ENCODE measurements around the gene CHCHD4. TPM values are rescaled to one million over a fixed set of nuclear protein-coding genes. Genes with fewer than 3 reads are reported as not detected.

CHCHD4 gene
- total and polyA plus RNA-seq, 4 donors = 8.8 to 14.0 (median 9.0) TPM

GRCh38 chr3:14147066-14147435 lies 22.4 kb upstream of the CHCHD4 start:
- Histone ChIP-seq H3K9ac (ENCODE audit: insufficient read depth in 1 of 2, low read length in 2 of 2) (no peak overlapping the region), H3K4me3 (no peak overlapping the region), H3K27ac (ENCODE audit: low read depth in 1 of 2, low read length in 1 of 2) (peak overlapping the region in 1 of 2 donors; percentile 69), H3K4me1 (ENCODE audit: control insufficient read depth in 5 of 5, insufficient read depth in 5 of 5, low read length in 5 of 5) (peaks cover 6 to 27% (median 7%) of the 10 kb centered on the region in 5 donors), H3K27me3 (ENCODE audit: control insufficient read depth in 3 of 3, insufficient read depth in 3 of 3, low read length in 2 of 3) (no peaks in the 10 kb centered on the region), H3K9me3 (ENCODE audit: control insufficient read depth in 4 of 4, insufficient read depth in 3 of 4, low read length in 3 of 4) (no peaks in the 10 kb centered on the region), H3K36me3 (ENCODE audit: control insufficient read depth in 4 of 4, insufficient read depth in 4 of 4, low read length in 4 of 4) (peaks cover 0 to 31% (median 17%) of the 10 kb centered on the region in 4 donors)
- no peak for TF ChIP-seq CTCF (IDR thresholded peaks at IDR 0.05; ENCODE audit: control extremely low read depth, extremely low read depth)
- ATAC-seq (ENCODE audit: insufficient read depth, low FRiP score) = no peak
- WGBS, 2 donors = 89 to 90% methylated on average over 5 of the region's 5 CpGs
- peak in 1 of 3 donors; percentile 4 for DNase-seq

GRCh38 chr3:14146381-14147065 lies 21.9 kb upstream of the CHCHD4 start:
- 88 to 92% methylated on average over 10 of the region's 10 CpGs for WGBS, 2 donors
- Histone ChIP-seq H3K4me1 (ENCODE audit: control insufficient read depth in 5 of 5, insufficient read depth in 5 of 5, low read length in 5 of 5) (peaks cover 6 to 27% (median 10%) of the 10 kb centered on the region in 5 donors), H3K27me3 (ENCODE audit: control insufficient read depth in 3 of 3, insufficient read depth in 3 of 3, low read length in 2 of 3) (no peaks in the 10 kb centered on the region)

GRCh38 chr3:14145670-14146380 lies 21.2 kb upstream of the CHCHD4 start:
- Histone ChIP-seq H3K9me3 (ENCODE audit: control insufficient read depth in 4 of 4, insufficient read depth in 3 of 4, low read length in 3 of 4) (no peaks in the 10 kb centered on the region), H3K4me1 (ENCODE audit: control insufficient read depth in 5 of 5, insufficient read depth in 5 of 5, low read length in 5 of 5) (peaks cover 6 to 27% (median 10%) of the 10 kb centered on the region in 5 donors), H3K27me3 (ENCODE audit: control insufficient read depth in 3 of 3, insufficient read depth in 3 of 3, low read length in 2 of 3) (no peaks in the 10 kb centered on the region), H3K27ac (ENCODE audit: low read depth in 1 of 2, low read length in 1 of 2) (peak overlapping the region in 1 of 2 donors; percentile 94), H3K9ac (ENCODE audit: insufficient read depth in 1 of 2, low read length in 2 of 2) (no peak overlapping the region), H3K4me3 (no peak overlapping the region), H3K36me3 (ENCODE audit: control insufficient read depth in 4 of 4, insufficient read depth in 4 of 4, low read length in 4 of 4) (peaks cover 0 to 38% (median 21%) of the 10 kb centered on the region in 4 donors)
- peak in 1 of 3 donors; percentile 11 for DNase-seq
- ATAC-seq (ENCODE audit: insufficient read depth, low FRiP score) = no peak
- TF ChIP-seq CTCF (IDR thresholded peaks at IDR 0.05; ENCODE audit: control extremely low read depth, extremely low read depth) = no peak
- 84 to 89% methylated on average over 10 of the region's 10 CpGs for WGBS, 2 donors

More at GRCh38 chr3:14146381-14147065, 21.9 kb upstream of the CHCHD4 start:
- Histone ChIP-seq H3K4me3 (no peak overlapping the region), H3K27ac (ENCODE audit: low read depth in 1 of 2, low read length in 1 of 2) (peak overlapping the region in 1 of 2 donors; percentile 94), H3K36me3 (ENCODE audit: control insufficient read depth in 4 of 4, insufficient read depth in 4 of 4, low read length in 4 of 4) (peaks cover 0 to 36% (median 19%) of the 10 kb centered on the region in 4 donors), H3K9me3 (ENCODE audit: control insufficient read depth in 4 of 4, insufficient read depth in 3 of 4, low read length in 3 of 4) (no peaks in the 10 kb centered on the region), H3K9ac (ENCODE audit: insufficient read depth in 1 of 2, low read length in 2 of 2) (no peak overlapping the region)
- no peak for TF ChIP-seq CTCF (IDR thresholded peaks at IDR 0.05; ENCODE audit: control extremely low read depth, extremely low read depth)
- DNase-seq = peak in 1 of 3 donors; percentile 6
- no peak for ATAC-seq (ENCODE audit: insufficient read depth, low FRiP score)

All from lung (tissue), 12 donors.